HG02943 (cell line): Measurements from ENCODE around the gene IL18R1.
A peak's percentile ranks its signal among the peaks of the same experiment; 100 is the strongest.

Experiments
- ATAC-seq: cut with Tn5 transposase; IDR thresholded peaks from one replicate; pipeline ENCODE4 v1.9.1; 2021; ENCODE audit warnings: mild to moderate bottlenecking, low read depth, moderate library complexity; ENCODE audit not compliant: unreplicated experiment

IL18R1 gene

GRCh38 chr2:102386867-102387541, 31.4 kb downstream of the IL18R1 start:
- no peak for ATAC-seq

GRCh38 chr2:102387763-102388546, 32.4 kb downstream of the IL18R1 start:
- no peak for ATAC-seq

- ATAC-seq, result no peak
These were observed 36.0 kb downstream of the IL18R1 start for GRCh38 chr2:102391565-102391964.

- ATAC-seq, result no peak
These were observed 36.5 kb downstream of the IL18R1 start for GRCh38 chr2:102392096-102392495.

GRCh38 chr2:102392942-102393341, 37.3 kb downstream of the IL18R1 start:
- no peak for ATAC-seq

GRCh38 chr2:102396012-102396411, 40.4 kb downstream of the IL18R1 start:
- ATAC-seq, result no peak

- ATAC-seq, result no peak
These were observed 41.6 kb downstream of the IL18R1 start for GRCh38 chr2:102397209-102397608.

GRCh38 chr2:102399499-102400141, 44.0 kb downstream of the IL18R1 start:
- ATAC-seq, result no peak

- no peak for ATAC-seq
These were observed 45.9 kb downstream of the IL18R1 start for GRCh38 chr2:102401456-102401855.

GRCh38 chr2:102401865-102402264, 46.3 kb downstream of the IL18R1 start:
- no peak for ATAC-seq

GRCh38 chr2:102410952-102411351, 55.4 kb downstream of the IL18R1 start:
- no peak for ATAC-seq

- no peak for ATAC-seq
These were observed 56.6 kb downstream of the IL18R1 start for GRCh38 chr2:102412199-102412598.

GRCh38 chr2:102417946-102418345, 62.4 kb downstream of the IL18R1 start:
- ATAC-seq, result peak; percentile 48

GRCh38 chr2:102418421-102418961, 62.9 kb downstream of the IL18R1 start:
- ATAC-seq, result peak; percentile 69

- no peak for ATAC-seq
These were observed 64.7 kb downstream of the IL18R1 start for GRCh38 chr2:102420290-102420689.

- ATAC-seq, result no peak
These were observed 66.5 kb downstream of the IL18R1 start for GRCh38 chr2:102421890-102422759.

GRCh38 chr2:102422910-102423309, 67.3 kb downstream of the IL18R1 start, which contains the start of gene IL18RAP:
Gene IL18RAP, plus strand, starts transcription at chr2:102423160. Its CDS starts 118 bp downstream, at chr2:102423278.
- no peak for ATAC-seq

GRCh38 chr2:102423368-102423767, 67.8 kb downstream of the IL18R1 start:
- ATAC-seq, result no peak

GRCh38 chr2:102424754-102425153, 69.2 kb downstream of the IL18R1 start:
- ATAC-seq, result no peak
